SK-N-SH (cell line): Measurements from ENCODE around the gene TPRA1. TPM values are rescaled to one million over a fixed set of nuclear protein-coding genes. Genes with fewer than 3 reads are reported as not detected.

Experiments used
- CTCF ChIA-PET: fragments of 300-600, 350-600 bp; formaldehyde crosslinking; extraction: SDS; loops from one replicate; lab custom pipeline; 2021; lab: Yijun Ruan, JAX
- POLR2A ChIA-PET: fragments of 350-600 bp; sonication (Branson Sonifier 250); formaldehyde crosslinking; extraction: SDS; loops from one replicate; lab custom pipeline; 2020; ENCODE audit warnings: antibody characterized with exemption, inconsistent platforms; lab: Yijun Ruan, JAX
- DNase-seq: peaks from one replicate; pipeline ENCODE4 v3.0.0; 2012
- H2AFZ ChIP-seq: fragments of 200-600 bp; sonication (generic); 2 replicates; pipeline ENCODE4 v1.8.1; 2016; ENCODE audit warnings: antibody characterized with exemption, mild to moderate bottlenecking, low read depth
- H3F3A ChIP-seq: fragments of 200-600 bp; sonication (generic); replicated peaks from 2 replicates; pipeline ENCODE3; 2016; ENCODE audit warnings: antibody characterized with exemption, mild to moderate bottlenecking; ENCODE audit not compliant: insufficient read depth
- H3K27ac ChIP-seq, 2 experiments: fragments of 200-500 bp in 1 of 2; fragments of 200-600 bp in 1 of 2; sonication (Bioruptor generic) in 1 of 2; sonication (generic), shearing (Covaris generic) in 1 of 2; 2 replicates each; pipeline versions ENCODE4 v1.5.1 to v1.6.1; 2014 to 2016; ENCODE audit warnings: low read depth in 2 of 2, inconsistent platforms in 1 of 2, low read length in 1 of 2, mild to moderate bottlenecking in 1 of 2, mixed read lengths in 1 of 2
- H3K27me3 ChIP-seq: fragments of 200-600 bp; sonication (generic), shearing (Covaris generic); 2 replicates; pipeline ENCODE4 v1.6.1; 2016; ENCODE audit warnings: mixed run types; ENCODE audit not compliant: insufficient read depth
- H3K36me3 ChIP-seq, 2 experiments: fragments of 200-500 bp in 1 of 2; fragments of 200-600 bp in 1 of 2; sonication (Bioruptor generic) in 1 of 2; sonication (generic) in 1 of 2; replicated peaks in 1 of 2; 2 replicates each; pipeline versions ENCODE3 to v1.5.1; 2014 to 2016; ENCODE audit warnings: low read length in 1 of 2, mild to moderate bottlenecking in 1 of 2; ENCODE audit not compliant: insufficient read depth in 2 of 2, control insufficient read depth in 1 of 2
- H3K4me1 ChIP-seq, 2 experiments: fragments of 200-500 bp in 1 of 2; fragments of 200-600 bp in 1 of 2; sonication (Bioruptor generic) in 1 of 2; sonication (generic), shearing (Covaris generic) in 1 of 2; 2 replicates each; pipeline versions ENCODE4 v1.5.1 to v1.6.1; 2014 to 2016; ENCODE audit warnings: low read depth in 1 of 2, low read length in 1 of 2, mixed run types in 1 of 2; ENCODE audit not compliant: insufficient read depth in 2 of 2, control insufficient read depth in 1 of 2
- H3K4me2 ChIP-seq: fragments of 200-600 bp; sonication (generic), shearing (Covaris generic); 2 replicates; pipeline ENCODE4 v1.6.1; 2017; ENCODE audit warnings: mixed run types
- H3K4me3 ChIP-seq, 2 experiments: fragments of 200-500 bp in 1 of 2; fragments of 200-600 bp in 1 of 2; sonication (Bioruptor generic) in 1 of 2; sonication (generic), shearing (Covaris generic) in 1 of 2; 2 replicates each; pipeline versions ENCODE4 v1.5.1 to v1.8.1; 2014 to 2016; ENCODE audit warnings: low read depth in 2 of 2, inconsistent platforms in 1 of 2, low read length in 1 of 2, mild to moderate bottlenecking in 1 of 2, mixed read lengths in 1 of 2, moderate library complexity in 1 of 2
- H3K79me2 ChIP-seq: fragments of 200-600 bp; sonication (generic); 2 replicates; pipeline ENCODE4 v1.8.1; 2017; ENCODE audit warnings: mild to moderate bottlenecking; ENCODE audit not compliant: insufficient read depth
- H3K9ac ChIP-seq: fragments of 200-600 bp; sonication (generic); 2 replicates; pipeline ENCODE4 v1.6.1; 2017; ENCODE audit warnings: mixed run types
- H3K9me2 ChIP-seq: fragments of 200-600 bp; sonication (generic); 2 replicates; pipeline ENCODE4 v1.6.1; 2017; ENCODE audit warnings: mixed run types
- H3K9me3 ChIP-seq: fragments of 200-600 bp; sonication (generic); 2 replicates; pipeline ENCODE4 v1.6.1; 2017; ENCODE audit warnings: mixed run types, mild to moderate bottlenecking, moderate library complexity
- H4K20me1 ChIP-seq: fragments of 200-600 bp; sonication (generic); 2 replicates; pipeline ENCODE4 v1.6.1; 2017; ENCODE audit warnings: mild to moderate bottlenecking, mixed run types; ENCODE audit not compliant: insufficient read depth
- CHD2 ChIP-seq: fragments of 150-350 bp; IDR thresholded peaks from 2 replicates; pipeline ENCODE4 v1.6.1; 2018; ENCODE audit warnings: low read length; ENCODE audit not compliant: partially characterized antibody
- CTCF ChIP-seq: fragments of 200-600 bp; sonication (generic); IDR thresholded peaks from 2 replicates; pipeline ENCODE4 v1.6.1; 2017; ENCODE audit warnings: antibody characterized with exemption, mild to moderate bottlenecking, moderate library complexity
- FOSL2 ChIP-seq: IDR thresholded peaks from 2 replicates; pipeline ENCODE4 v1.4.0; 2012; ENCODE audit warnings: low read depth, mild to moderate bottlenecking, moderate library complexity, borderline replicate concordance
- FOXJ3 ChIP-seq: sonication (generic); formaldehyde crosslinking; IDR thresholded peaks from 2 replicates; pipeline ENCODE4 v1.5.1; 2020; ENCODE audit warnings: mild to moderate bottlenecking, missing genetic modification reagents
- IRF3 ChIP-seq: fragments of 150-350 bp; IDR thresholded peaks from 2 replicates; pipeline ENCODE4 v1.6.1; 2016; ENCODE audit warnings: mild to moderate bottlenecking, low read depth, low read length
- JUND ChIP-seq: IDR thresholded peaks from 2 replicates; pipeline ENCODE4 v1.4.0; 2012
- MAX ChIP-seq: IDR thresholded peaks from 2 replicates; pipeline ENCODE4 v1.4.0; 2012; ENCODE audit warnings: low read depth
- MXI1 ChIP-seq: IDR thresholded peaks from 2 replicates; pipeline ENCODE4 v1.6.1; 2012; ENCODE audit warnings: mild to moderate bottlenecking, low read depth, low read length, improper control_type of control experiment
- RAD21 ChIP-seq: IDR thresholded peaks from 2 replicates; pipeline ENCODE4 v1.6.1; 2012; ENCODE audit warnings: mild to moderate bottlenecking, low read length
- REST ChIP-seq: IDR thresholded peaks from 2 replicates; pipeline ENCODE4 v1.6.1; 2012; ENCODE audit warnings: mild to moderate bottlenecking, low read depth, low read length, moderate library complexity
- RXRA ChIP-seq: IDR thresholded peaks from 2 replicates; pipeline ENCODE4 v1.4.0; 2012; ENCODE audit warnings: low read depth, mild to moderate bottlenecking, borderline replicate concordance
- SMC3 ChIP-seq: IDR thresholded peaks from 2 replicates; pipeline ENCODE4 v1.6.1; 2012; ENCODE audit warnings: low read depth, low read length, improper control_type of control experiment
- TCF12 ChIP-seq: IDR thresholded peaks from 2 replicates; pipeline ENCODE4 v1.4.0; 2012
- TEAD4 ChIP-seq: IDR thresholded peaks from 2 replicates; pipeline ENCODE4 v1.4.0; 2012; ENCODE audit warnings: mild to moderate bottlenecking, borderline replicate concordance; ENCODE audit not compliant: insufficient read depth
- YY1 ChIP-seq: IDR thresholded peaks from 2 replicates; pipeline ENCODE4 v1.4.0; 2012; ENCODE audit warnings: low read depth, mild to moderate bottlenecking
- WGBS: methylation state at CpG from one replicate; pipeline ENCODE4 v1.1.6; 2017; ENCODE audit warnings: low lambda C conversion rate; 5-methylcytosine and 5-hydroxymethylcytosine counted together
- polyA plus RNA-seq, 3 experiments: library from polyadenylated mRNA; depleted of rRNA; stranded (reverse); fragments of >200 nt; gene quantifications; 2 replicates each; pipeline ENCODE4 v1.2.3, GENCODE V29; 2012

Gene TPRA1
- polyA plus RNA-seq, 1 of the 3 experiments (the other 2 are of a cell fraction): 26.3 TPM

GRCh38 chr3:127637971-127638370 lies 47.4 kb upstream of the TPRA1 start:
- Histone ChIP-seq H3K9ac (no peak overlapping the region), H2AFZ (no peak overlapping the region), H3K9me3 (no peaks in the 10 kb centered on the region)
- no peak for TF ChIP-seq TCF12
- no peak for TF ChIP-seq MXI1
- no peak for TF ChIP-seq YY1
- TF ChIP-seq FOSL2: no peak
- TF ChIP-seq TEAD4: no peak
- TF ChIP-seq REST: no peak
- no peak for TF ChIP-seq CTCF
- TF ChIP-seq, all 33 proteins: peak for 0
- Histone ChIP-seq H3K36me3 (no peaks in the 10 kb centered on the region), H4K20me1 (no peaks in the 10 kb centered on the region), H3K79me2 (no peaks in the 10 kb centered on the region), H3K4me3 (no peak overlapping the region), H3K4me1 (peaks cover 0 to 18% of the 10 kb centered on the region in 2 experiments; a peak in 2 of 4 replicates), H3K4me2 (no peak overlapping the region), H3K9me2 (no peaks in the 10 kb centered on the region), H3F3A (no peaks in the 10 kb centered on the region), H3K27me3 (no peaks in the 10 kb centered on the region), H3K27ac (peak overlapping the region in 1 of 2 experiments; percentile 61; a peak in 2 of 4 replicates)
- DNase-seq: no peak
- ChIA-PET POLR2A (no interaction called here), CTCF (interaction anchor here (0.6 to 2.8 kb wide), 5 partner anchors 9 to 486 kb away, joined by 3 to 12 read pairs (median 5); partner anchors contain the start of genes PODXL2 and RUVBL1)

GRCh38 chr3:127637546-127637945 lies 47.0 kb upstream of the TPRA1 start:
- Histone ChIP-seq H3K36me3 (no peaks in the 10 kb centered on the region), H3K9me3 (no peaks in the 10 kb centered on the region), H3K9me2 (no peaks in the 10 kb centered on the region), H3K79me2 (no peaks in the 10 kb centered on the region), H3K9ac (no peak overlapping the region), H3K4me3 (no peak overlapping the region), H3K4me1 (peaks cover 0 to 21% of the 10 kb centered on the region in 2 experiments; a peak in 2 of 4 replicates), H4K20me1 (no peaks in the 10 kb centered on the region), H3F3A (no peaks in the 10 kb centered on the region), H3K27me3 (no peaks in the 10 kb centered on the region), H3K4me2 (no peak overlapping the region), H3K27ac (peak overlapping the region in 1 of 2 experiments; percentile 61; a peak in 2 of 4 replicates), H2AFZ (no peak overlapping the region)
- DNase-seq: peak; percentile 71
- ChIA-PET POLR2A (no interaction called here), CTCF (interaction anchor here (0.6 to 2.8 kb wide), 6 partner anchors 8 to 486 kb away, joined by 3 to 12 read pairs (median 4); partner anchors contain the start of genes PODXL2 and RUVBL1)
- 93% methylated on average over 3 of the region's 3 CpGs for WGBS
- TF ChIP-seq RXRA (no peak), FOXJ3 (CRISPR knock-in tag) (no peak), MAX (no peak), FOSL2 (no peak), SMC3 (0 out of 2 replicates have a peak, but pooled peaks have one; percentile 9), CHD2 (peak; percentile 58), IRF3 (no peak), JUND (no peak), RAD21 (peak; percentile 39; the same call in 1 of the 2 replicates), MXI1 (no peak; the same call in 1 of the 2 replicates), TEAD4 (no peak), TCF12 (no peak)
